ENCODE measurements around the gene AARS2. TPM values are rescaled to one million over a fixed set of nuclear protein-coding genes. Genes with fewer than 3 reads are reported as not detected.

AARS2 gene
- total and polyA plus RNA-seq, 7 donors = 1.4 to 9.7 (median 6.7) TPM

- Histone ChIP-seq H3K4me1 (peaks cover 0 to 7% (median 3%) of the 10 kb centered on the region in 4 donors), H3K9me3 (no peaks in the 10 kb centered on the region), H3K36me3 (no peaks in the 10 kb centered on the region), H3K4me3 (no peak overlapping the region), H3K27me3 (peaks cover 6 to 23% (median 14%) of the 10 kb centered on the region in 3 donors), H3K27ac (no peak overlapping the region)
- TF ChIP-seq EP300 (IDR thresholded peaks at IDR 0.05) = no peak
- no peak for TF ChIP-seq POLR2A (IDR thresholded peaks at IDR 0.05)
- no peak for TF ChIP-seq CTCF (IDR thresholded peaks at IDR 0.05)
- no peak for TF ChIP-seq POLR2AphosphoS5 (IDR thresholded peaks at IDR 0.05)
- DNase-seq = no peak
- intact Hi-C loops (cut with DNase I) = loop anchor here (5.0 to 10.0 kb wide), 2 partner anchors 167 to 244 kb away; no protein-coding TSS in a partner anchor
- WGBS, 2 donors = 77 to 88% methylated on average over 5 of the region's 5 CpGs
Measured at GRCh38 chr6:44339301-44339700, 26.2 kb upstream of the AARS2 start.

DNA sequence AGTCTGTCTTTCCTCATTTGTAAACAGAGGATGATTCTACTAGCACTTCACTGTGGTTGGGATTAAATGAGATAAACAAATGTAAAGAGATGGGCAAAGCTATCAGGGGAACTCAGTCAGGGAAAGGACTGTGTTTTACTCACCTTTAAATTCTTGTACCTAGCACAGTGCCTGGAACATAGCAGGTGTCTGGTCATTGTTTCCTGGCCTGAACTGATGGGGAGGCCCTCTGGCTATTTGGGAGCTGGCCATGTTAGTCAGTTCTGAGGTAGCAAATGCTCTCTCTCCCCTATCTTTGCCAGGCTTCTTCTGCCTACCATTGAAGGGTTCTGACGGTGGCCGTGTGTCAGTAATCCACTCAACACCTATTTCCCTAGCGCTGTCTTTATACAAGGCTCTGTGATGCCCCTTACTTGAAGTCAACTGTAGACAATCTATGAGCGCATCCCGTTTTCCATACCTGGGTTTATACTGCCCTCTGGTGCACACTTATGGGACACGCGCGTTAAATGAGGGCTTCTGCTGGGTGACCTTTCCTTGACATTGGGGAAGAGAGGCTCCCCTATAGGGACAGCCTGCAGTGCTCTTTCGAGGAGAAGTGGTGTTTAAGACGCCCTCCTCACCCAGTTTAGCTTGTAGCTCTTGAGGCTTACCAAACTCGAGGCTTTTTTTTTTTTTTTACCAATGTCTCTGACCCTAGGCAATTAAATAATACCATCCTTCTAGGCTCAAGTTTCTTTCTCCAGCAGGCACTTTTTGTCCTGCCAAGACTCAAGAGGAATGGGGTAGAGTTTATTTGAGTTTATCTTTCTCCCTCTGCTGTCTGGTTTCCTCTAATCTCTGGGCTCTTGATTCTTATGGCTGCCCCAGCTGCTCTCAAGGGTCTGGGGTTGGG, 25.3 kb upstream of the AARS2 start:
- Histone ChIP-seq H3K9me3 (no peaks in the 10 kb centered on the region), H3K27ac (peak overlapping the region in 1 of 4 donors; percentile 54), H3K4me3 (no peak overlapping the region), H3K36me3 (no peaks in the 10 kb centered on the region), H3K4me1 (peaks cover 0 to 7% (median 3%) of the 10 kb centered on the region in 4 donors), H3K27me3 (peaks cover 6 to 23% (median 14%) of the 10 kb centered on the region in 3 donors)
- WGBS, 2 donors = 1 to 3% methylated on average over 11 of the region's 11 CpGs
- peak; percentile 50 to 67 (median 60) for TF ChIP-seq CTCF (IDR thresholded peaks at IDR 0.05)
- no peak for TF ChIP-seq POLR2AphosphoS5 (IDR thresholded peaks at IDR 0.05)
- no peak for DNase-seq
- intact Hi-C loops (cut with DNase I) = loop anchor here (1.0 to 10.0 kb wide), 3 partner anchors 70 to 244 kb away; no protein-coding TSS in a partner anchor

DNA sequence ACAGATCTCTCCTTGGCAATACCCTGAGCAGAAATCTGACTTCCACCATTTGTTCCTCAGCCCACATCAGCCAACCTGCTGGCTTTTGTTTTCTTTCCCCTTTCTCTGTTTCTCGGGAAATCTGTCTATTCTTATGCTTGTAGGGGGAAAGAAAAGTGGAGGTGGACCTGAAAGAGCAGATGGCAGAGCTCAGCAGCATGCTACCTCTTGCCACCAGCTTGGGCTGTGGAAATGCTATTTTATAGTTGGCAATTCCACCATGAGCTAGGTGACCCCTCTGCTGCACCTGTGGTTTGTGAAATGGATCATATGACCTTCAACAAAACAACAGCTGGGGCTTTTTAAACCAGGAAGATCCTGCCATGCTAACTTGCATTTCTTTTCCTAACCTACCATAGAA, 22.5 kb upstream of the AARS2 start:
- Histone ChIP-seq H3K4me1 (no peaks in the 10 kb centered on the region), H3K4me3 (no peak overlapping the region), H3K27me3 (peaks cover 0 to 11% (median 0%) of the 10 kb centered on the region in 3 donors), H3K9me3 (no peaks in the 10 kb centered on the region), H3K36me3 (no peaks in the 10 kb centered on the region), H3K27ac (no peak overlapping the region)
- TF ChIP-seq CTCF (IDR thresholded peaks at IDR 0.05) (no peak), POLR2A (IDR thresholded peaks at IDR 0.05) (no peak), EP300 (IDR thresholded peaks at IDR 0.05) (no peak)
- no peak for DNase-seq
- 64 to 65% methylated on average over 1 of the region's 1 CpG for WGBS, 2 donors
- intact Hi-C loops (cut with DNase I) = loop anchor here (5.0 to 10.0 kb wide), 2 partner anchors 163 to 241 kb away; no protein-coding TSS in a partner anchor

- H3K36me3 ChIP-seq = no peaks in the 10 kb centered on the region
- H3K4me3 ChIP-seq = no peak overlapping the region
- H3K27ac ChIP-seq = no peak overlapping the region
- H3K9me3 ChIP-seq = no peaks in the 10 kb centered on the region
- no peak for DNase-seq
- 87 to 89% methylated on average over 5 of the region's 5 CpGs for WGBS, 2 donors
- H3K27me3 ChIP-seq = peaks cover 0 to 19% (median 3%) of the 10 kb centered on the region in 3 donors
- intact Hi-C loops (cut with DNase I) = loop anchor here (10.0 kb wide), 1 partner anchor 239 kb away; no protein-coding TSS in a partner anchor
- no peaks in the 10 kb centered on the region for H3K4me1 ChIP-seq
- no peak for TF ChIP-seq CTCF (IDR thresholded peaks at IDR 0.05)
- TF ChIP-seq POLR2AphosphoS5 (IDR thresholded peaks at IDR 0.05) = no peak
- TF ChIP-seq POLR2A (IDR thresholded peaks at IDR 0.05) = no peak
- TF ChIP-seq EP300 (IDR thresholded peaks at IDR 0.05) = no peak
Measured at GRCh38 chr6:44333942-44334341, 20.8 kb upstream of the AARS2 start.
